Stimulated activated CD4-positive, alpha-beta T cell treated with anti-CD3 and anti-CD28 coated beads, TNF-alpha, amount 100 ng/mL, for 4 hours (primary cell): ENCODE measurements around the gene MAZ.
A peak's percentile ranks its signal among the peaks of the same experiment; 100 is the strongest.
"Not testable (repeated sequence)": the region's sequence is repeated elsewhere in the genome, so short reads cannot be mapped to it uniquely, and the experiment has no call there.

Experiments
- DNase-seq, 3 experiments: peaks; one replicate each; pipeline ENCODE4 v3.0.0-alpha.2; 2020; ENCODE audit warnings: low read depth in 3 of 3

MAZ gene

GRCh38 chr16:29806099-29806579 is at the start of gene MAZ:
MAZ (plus strand) TSS chr16:29806529; CDS start chr16:29806702, 173 bp downstream.
- peak in 1 of 3 experiments; percentile 65 for DNase-seq

DNA sequence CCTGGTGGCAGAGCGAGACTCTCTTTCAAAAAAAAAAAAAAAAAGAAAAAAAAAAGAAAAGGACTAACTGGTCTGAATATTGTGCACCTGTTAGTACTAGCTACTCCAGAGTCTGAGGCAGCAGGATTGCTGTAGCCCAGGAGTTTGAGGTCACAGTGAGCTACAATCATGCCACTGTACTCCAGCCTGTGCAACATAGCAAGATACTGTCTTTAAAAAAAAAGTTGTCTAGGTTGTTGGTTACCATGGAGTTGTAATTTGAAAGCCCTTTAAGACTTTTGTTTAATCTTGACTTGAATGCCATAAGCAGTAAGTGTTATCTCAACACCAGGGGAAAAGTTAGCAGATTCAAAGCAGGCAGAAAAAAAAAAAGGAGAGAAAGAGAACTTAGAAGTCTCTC is 49.7 kb upstream of the MAZ start:
- no peak for DNase-seq

GRCh38 chr16:29757086-29757485 is 49.2 kb upstream of the MAZ start:
- DNase-seq = not testable (repeated sequence)

DNA sequence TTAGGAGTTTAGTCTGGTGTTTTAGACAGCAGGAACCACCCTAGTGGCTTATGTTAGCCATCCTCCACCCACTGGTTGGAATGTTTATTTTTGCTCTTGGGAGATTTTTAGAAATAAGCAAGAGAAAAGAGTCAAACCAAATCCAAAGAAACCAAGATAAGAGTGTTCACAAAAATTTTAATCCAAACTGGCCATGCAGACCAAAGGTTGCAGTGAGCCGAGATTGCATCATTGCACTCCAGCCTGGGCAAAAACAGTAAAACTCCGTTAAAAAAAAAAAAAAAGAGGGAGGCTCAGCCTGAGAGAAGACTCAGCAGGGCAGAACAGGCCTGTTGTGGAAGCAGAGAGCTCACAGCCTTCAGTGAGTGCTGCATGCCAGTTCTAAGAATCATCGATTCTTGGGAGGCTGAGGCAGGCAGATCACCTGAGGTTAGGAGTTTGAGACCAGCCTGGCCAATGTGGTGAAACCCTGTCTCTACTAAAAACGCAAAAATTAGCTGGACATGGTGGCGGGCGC is 48.3 kb upstream of the MAZ start:
- no peak for DNase-seq

GRCh38 chr16:29760567-29761279 is 45.6 kb upstream of the MAZ start:
- no peak for DNase-seq

DNA sequence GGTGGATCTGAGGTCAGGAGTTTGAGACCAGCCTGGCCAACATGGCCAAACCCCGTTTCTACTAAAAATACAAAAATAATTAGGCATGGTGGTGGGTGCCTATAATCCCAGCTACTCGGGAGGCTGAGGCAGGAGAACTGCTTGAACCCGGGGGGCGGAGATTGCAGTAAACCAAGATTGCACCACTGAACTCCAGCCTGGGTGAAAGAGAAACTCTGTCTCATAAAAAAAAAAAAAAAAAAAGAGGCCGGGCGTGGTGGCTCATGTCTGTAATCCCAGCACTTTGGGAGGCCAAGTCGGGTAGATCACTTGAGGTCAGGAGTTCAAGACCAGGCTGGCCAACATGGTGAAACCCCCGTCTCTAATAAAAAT is 45.1 kb upstream of the MAZ start:
- not testable (repeated sequence) for DNase-seq

DNA sequence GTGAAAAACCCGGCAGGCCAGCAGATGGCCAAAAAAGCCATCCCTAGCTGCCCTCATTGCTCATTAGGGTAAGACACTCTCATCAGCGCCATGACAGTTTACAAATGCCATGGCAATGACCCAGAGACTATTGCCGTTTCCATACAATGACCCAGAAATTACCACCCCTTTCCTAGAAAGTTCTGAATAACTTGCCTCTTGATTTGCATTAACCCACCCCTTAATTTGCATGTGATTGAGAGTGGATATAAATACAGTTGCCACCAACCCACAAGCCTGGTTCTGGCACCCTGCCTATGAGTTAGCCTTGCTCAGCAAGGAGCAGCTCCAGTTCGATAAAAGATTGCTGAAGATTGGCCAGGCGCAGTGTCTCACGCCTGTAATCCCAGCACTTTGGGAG is 44.4 kb upstream of the MAZ start:
- DNase-seq = no peak

- DNase-seq = no peak
These were observed 43.0 kb upstream of the MAZ start for GRCh38 chr16:29763326-29763725.

GRCh38 chr16:29765167-29766032 is 40.9 kb upstream of the MAZ start:
- DNase-seq = no peak

GRCh38 chr16:29766571-29766970 is 39.8 kb upstream of the MAZ start:
- no peak for DNase-seq

- DNase-seq = no peak
These were observed 39.3 kb upstream of the MAZ start for GRCh38 chr16:29767062-29767461.

- no peak for DNase-seq
These were observed 36.8 kb upstream of the MAZ start for GRCh38 chr16:29769507-29769906.

DNA sequence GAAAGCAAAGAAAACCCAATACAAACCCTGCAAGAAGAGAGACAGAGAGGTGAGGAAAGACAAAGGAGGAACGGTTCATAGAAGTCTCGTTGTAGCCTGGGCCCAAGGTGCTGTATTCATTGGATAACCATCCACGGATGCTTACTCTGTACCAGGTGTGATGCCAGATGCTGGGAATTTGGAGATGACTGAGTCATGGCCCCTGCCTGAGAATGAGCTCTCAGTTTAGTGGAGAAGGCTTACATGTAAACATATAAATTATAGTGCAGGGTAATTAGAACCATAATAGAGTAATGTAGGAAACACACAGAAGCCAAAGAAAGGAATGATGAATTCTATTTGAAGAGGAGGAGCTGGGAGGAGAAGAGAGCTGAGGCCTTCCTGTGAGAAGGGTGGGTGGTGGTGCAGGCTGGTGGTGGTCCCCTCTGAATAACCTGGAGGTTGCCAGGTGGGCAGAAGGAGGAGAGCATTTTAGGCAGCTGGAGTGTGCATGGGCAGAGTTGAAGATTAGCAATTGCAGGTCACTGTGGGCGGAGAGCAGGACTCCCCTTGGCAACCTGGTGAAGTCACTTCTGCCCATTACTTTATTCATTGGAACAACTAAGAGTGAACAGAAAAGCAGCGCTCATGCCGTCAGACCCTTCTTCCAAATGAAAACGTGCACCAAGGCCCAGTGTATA is 35.9 kb upstream of the MAZ start:
- DNase-seq = no peak

GRCh38 chr16:29772330-29772729 is 34.0 kb upstream of the MAZ start:
- not testable (repeated sequence) for DNase-seq

DNA sequence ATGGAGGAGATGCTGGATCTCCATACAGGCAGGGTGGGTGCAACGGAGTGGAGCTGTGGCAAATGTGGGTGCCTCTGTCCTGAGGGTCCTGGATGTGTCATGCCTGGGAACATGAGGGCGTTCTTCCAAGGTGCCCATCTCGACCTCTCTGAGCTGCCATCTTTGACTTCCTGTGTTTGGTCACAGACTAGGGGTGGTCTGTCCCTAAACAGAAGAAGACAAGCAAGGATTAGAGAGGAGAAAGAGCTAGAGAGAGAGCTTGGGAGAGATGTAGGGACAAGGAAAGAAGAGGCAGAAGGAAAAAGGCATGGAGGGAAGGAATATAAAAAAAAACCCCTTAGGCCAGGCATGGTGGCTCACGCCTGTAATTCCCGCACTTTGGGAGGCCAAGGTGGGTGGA is 31.6 kb upstream of the MAZ start:
- no peak for DNase-seq

DNA sequence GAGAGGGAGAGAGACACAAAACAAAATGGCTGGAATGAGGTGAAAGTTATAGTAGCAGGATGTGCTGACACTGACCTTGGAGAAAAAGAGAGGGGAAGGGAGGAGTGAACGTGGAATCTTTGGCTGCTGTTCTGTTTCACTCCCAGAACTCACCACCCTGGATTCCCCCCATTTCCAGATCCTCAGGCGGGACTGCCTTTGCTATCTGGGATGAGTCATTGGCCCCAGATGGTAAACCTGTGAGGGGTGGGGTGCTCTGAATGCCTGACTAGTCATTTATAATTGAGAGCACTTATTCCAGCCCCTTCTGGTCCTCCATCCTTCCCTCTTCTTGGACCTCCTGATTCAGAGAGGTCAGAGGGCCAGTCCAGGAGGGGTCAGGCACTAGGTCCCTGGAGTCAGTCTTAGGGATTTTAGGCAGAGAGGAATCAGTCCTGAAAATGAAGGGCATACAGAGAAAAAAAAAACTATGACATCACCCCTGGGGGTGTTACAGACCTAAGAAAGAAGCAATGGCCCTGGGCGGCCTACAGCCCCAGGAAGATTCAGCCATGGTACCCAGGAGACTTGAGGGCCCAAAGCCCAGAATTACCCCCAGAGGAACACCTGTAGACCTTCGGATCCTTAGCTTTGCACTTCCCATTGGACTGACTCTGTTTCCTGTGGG is 30.5 kb upstream of the MAZ start:
- DNase-seq = no peak

GRCh38 chr16:29777576-29778350 is 28.6 kb upstream of the MAZ start, which contains the start of gene ZG16:
ZG16 (plus strand) TSS chr16:29778256; CDS start chr16:29779267, 1,011 bp downstream.
- DNase-seq = no peak

GRCh38 chr16:29779474-29779873 is 26.9 kb upstream of the MAZ start:
- no peak for DNase-seq

- DNase-seq = not testable (repeated sequence)
These were observed 23.0 kb upstream of the MAZ start for GRCh38 chr16:29783094-29783953.

GRCh38 chr16:29784157-29784556 is 22.2 kb upstream of the MAZ start:
- no peak for DNase-seq
